HepG2 (cell line): ENCODE measurements around the gene SUN5. TPM values are rescaled to one million over a fixed set of nuclear protein-coding genes. Genes with fewer than 3 reads are reported as not detected.

Source experiments
- CBX1 ChIP-seq: IDR thresholded peaks from one replicate; pipeline ENCODE4 v1.6.1; 2016; ENCODE audit warnings: antibody characterized with exemption, low read depth
- CREB1 ChIP-seq, 2 experiments: fragments of 450-650 bp in 1 of 2; IDR thresholded peaks; 2 replicates each; pipeline ENCODE4 v1.6.1; 2016 to 2017; ENCODE audit warnings: control low read depth in 1 of 2, mild to moderate bottlenecking in 1 of 2, missing compliant biosample characterization in 1 of 2, missing genetic modification characterization in 1 of 2
- HHEX ChIP-seq: IDR thresholded peaks from 2 replicates; pipeline ENCODE4 v1.6.1; 2016; ENCODE audit warnings: control low read depth
- HNF1A ChIP-seq, 2 experiments: sonication (generic) in 1 of 2; formaldehyde crosslinking in 1 of 2; IDR thresholded peaks; 2 replicates each; pipeline versions ENCODE4 v1.4.0 to v1.6.1; 2016 to 2020; ENCODE audit warnings: borderline replicate concordance in 1 of 2, low read depth in 1 of 2, mild to moderate bottlenecking in 1 of 2, missing genetic modification reagents in 1 of 2
- MAX ChIP-seq: IDR thresholded peaks from 2 replicates; pipeline ENCODE4 v1.6.1; 2012; ENCODE audit warnings: inconsistent platforms
- MEF2D ChIP-seq: sonication (generic); formaldehyde crosslinking; IDR thresholded peaks from 2 replicates; pipeline ENCODE4 v1.5.1; 2020; ENCODE audit warnings: mild to moderate bottlenecking, missing genetic modification reagents
- NCOA5 ChIP-seq: sonication (generic); formaldehyde crosslinking; IDR thresholded peaks from 2 replicates; pipeline ENCODE4 v1.4.0; 2020; ENCODE audit warnings: missing genetic modification reagents
- POLR2A ChIP-seq, 2 experiments: IDR thresholded peaks; 2 replicates each; pipeline ENCODE4 v1.6.1; 2011; ENCODE audit warnings: low read depth in 2 of 2, low read length in 2 of 2, mild to moderate bottlenecking in 1 of 2, moderate library complexity in 1 of 2; ENCODE audit not compliant: insufficient read depth in 1 of 2
- RBM22 ChIP-seq: fragments of 200-400 bp; formaldehyde crosslinking; optimal IDR thresholded peaks from 2 replicates; pipeline ENCODE3; 2017; ENCODE audit warnings: mild to moderate bottlenecking, low read length, moderate library complexity
- SRSF1 ChIP-seq: fragments of 200-400 bp; formaldehyde crosslinking; optimal IDR thresholded peaks from 2 replicates; pipeline ENCODE3; 2017; ENCODE audit warnings: mild to moderate bottlenecking, low read depth, low read length, moderate library complexity
- THAP9 ChIP-seq: sonication (generic); formaldehyde crosslinking; IDR thresholded peaks from 2 replicates; pipeline ENCODE4; 2020; ENCODE audit warnings: missing genetic modification reagents, mild to moderate bottlenecking, borderline replicate concordance
- ZBTB7A ChIP-seq: sonication (generic); formaldehyde crosslinking; IDR thresholded peaks from 2 replicates; pipeline ENCODE4 v1.8.0; 2022; ENCODE audit warnings: mild to moderate bottlenecking, missing genetic modification reagents
- ZC3H4 ChIP-seq: sonication (generic); formaldehyde crosslinking; IDR thresholded peaks from 2 replicates; pipeline ENCODE4 v1.4.0; 2020; ENCODE audit warnings: missing genetic modification reagents, borderline replicate concordance
- ZNF614 ChIP-seq: IDR thresholded peaks from 2 replicates; pipeline ENCODE4 v1.6.1; 2018; ENCODE audit warnings: missing biosample characterization, missing genetic modification reagents, inconsistent platforms, borderline replicate concordance
- polyA plus RNA-seq, 8 experiments: library from polyadenylated mRNA; depleted of rRNA in 3 of 8; stranded (reverse) in 7 of 8; unstranded in 1 of 8; fragments of >200 nt; fragmentation: Illumina TruSeq in 4 of 8; extraction: Trizol in 4 of 8; gene quantifications; 2 replicates each; pipeline versions ENCODE4 v1.2.1 to v1.2.3, GENCODE V29; 2011 to 2016; ENCODE audit warnings: low read depth in 4 of 8, missing spikeins in 1 of 8, mixed read lengths in 1 of 8; ENCODE audit not compliant: insufficient read depth in 1 of 8
- total RNA-seq, 5 experiments: library from RNA; depleted of rRNA; stranded (reverse); fragments of >200 nt; fragmentation: Illumina TruSeq; extraction: Trizol; gene quantifications; 2 replicates each; pipeline ENCODE4 v1.2.3, GENCODE V29; 2016; ENCODE audit warnings: low read depth in 1 of 5
- TF ChIP-seq, protein P1 (sequence below): sonication (generic); IDR thresholded peaks from 2 replicates; pipeline ENCODE4 v1.6.1; 2016; ENCODE audit warnings: low read depth, borderline replicate concordance
- TF ChIP-seq, protein P2 (sequence below): sonication (generic); formaldehyde crosslinking; IDR thresholded peaks from 2 replicates; pipeline ENCODE4 v1.8.0; 2022; ENCODE audit warnings: mild to moderate bottlenecking, missing genetic modification reagents, moderate library complexity
- TF ChIP-seq, protein P3 (sequence below): sonication (generic); formaldehyde crosslinking; IDR thresholded peaks from 2 replicates; pipeline ENCODE4 v1.5.1; 2020; ENCODE audit warnings: missing genetic modification reagents, mild to moderate bottlenecking, borderline replicate concordance

Gene SUN5
- total and polyA plus RNA-seq, 2 of the 13 experiments (the other 11 are each of a cell fraction or from before 2014, with no cell fraction given): not detected

DNA sequence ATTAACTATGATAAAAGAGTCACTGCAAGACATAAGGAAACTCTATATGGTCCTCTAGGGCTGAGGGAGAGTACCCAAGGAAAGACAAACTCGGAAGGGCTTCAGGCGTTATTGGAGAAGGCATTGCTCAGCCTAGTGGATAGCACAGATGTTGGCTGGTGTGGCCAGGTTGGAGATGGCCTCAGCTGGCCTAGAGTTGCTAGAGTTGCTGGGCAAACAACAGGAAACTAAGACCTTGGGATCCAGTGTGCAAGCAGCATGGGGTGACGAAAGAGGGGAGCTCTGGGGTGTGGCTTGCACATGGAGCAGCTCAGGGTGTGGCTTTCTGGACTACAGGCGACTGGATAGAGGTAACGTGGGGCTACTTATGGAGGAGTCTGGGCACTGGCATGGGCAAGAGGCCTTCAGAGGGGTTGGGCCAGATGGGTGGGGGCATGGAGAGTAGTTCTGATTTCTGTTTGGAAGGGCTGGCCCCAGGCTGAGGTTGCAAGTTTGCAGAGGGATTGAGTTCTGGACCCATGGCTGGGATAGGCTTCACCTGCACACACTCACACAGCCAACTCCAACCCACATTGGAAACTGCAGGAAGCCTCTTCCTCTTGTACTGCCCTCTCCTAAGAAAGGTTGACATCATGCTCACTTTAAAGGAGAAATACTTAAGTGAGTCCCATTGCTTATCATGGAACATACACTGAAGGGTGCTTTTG lies 22.0 kb upstream of the SUN5 start (continued):
- no peak for TF ChIP-seq HNF1A (IDR thresholded peaks at IDR 0.05; ENCODE audit: low read depth)
- TF ChIP-seq HNF1A (CRISPR knock-in tag; IDR thresholded peaks at IDR 0.05; ENCODE audit: borderline replicate concordance): no peak; the same call in 1 of the 2 replicates
- TF ChIP-seq NCOA5 (CRISPR knock-in tag): peak; percentile 90; the same call in 1 of the 2 replicates
- TF ChIP-seq, protein P1, sequence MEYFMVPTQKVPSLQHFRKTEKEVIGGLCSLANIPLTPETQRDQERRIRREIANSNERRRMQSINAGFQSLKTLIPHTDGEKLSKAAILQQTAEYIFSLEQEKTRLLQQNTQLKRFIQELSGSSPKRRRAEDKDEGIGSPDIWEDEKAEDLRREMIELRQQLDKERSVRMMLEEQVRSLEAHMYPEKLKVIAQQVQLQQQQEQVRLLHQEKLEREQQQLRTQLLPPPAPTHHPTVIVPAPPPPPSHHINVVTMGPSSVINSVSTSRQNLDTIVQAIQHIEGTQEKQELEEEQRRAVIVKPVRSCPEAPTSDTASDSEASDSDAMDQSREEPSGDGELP: peak; percentile 45; the same call in 1 of the 2 replicates
- TF ChIP-seq POLR2A (IDR thresholded peaks at IDR 0.05; ENCODE audit: insufficient read depth in 1 of 2, low read depth in 2 of 2, low read length in 2 of 2): peak in 1 of 2 experiments; percentile 83
- TF ChIP-seq MAX: peak; percentile 22; the same call in 1 of the 2 replicates
- TF ChIP-seq SRSF1: peak; percentile 80
- peak; percentile 41; the same call in 1 of the 2 replicates for TF ChIP-seq ZNF614 (CRISPR knock-in tag)
- TF ChIP-seq, protein P2, sequence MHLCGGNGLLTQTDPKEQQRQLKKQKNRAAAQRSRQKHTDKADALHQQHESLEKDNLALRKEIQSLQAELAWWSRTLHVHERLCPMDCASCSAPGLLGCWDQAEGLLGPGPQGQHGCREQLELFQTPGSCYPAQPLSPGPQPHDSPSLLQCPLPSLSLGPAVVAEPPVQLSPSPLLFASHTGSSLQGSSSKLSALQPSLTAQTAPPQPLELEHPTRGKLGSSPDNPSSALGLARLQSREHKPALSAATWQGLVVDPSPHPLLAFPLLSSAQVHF (CRISPR knock-in tag): peak; percentile 56; the same call in 1 of the 2 replicates
- no peak for TF ChIP-seq HHEX (CRISPR knock-in tag)
- peak; percentile 71 for TF ChIP-seq CBX1
- 0 out of 2 replicates have a peak, but pooled peaks have one; percentile 51 for TF ChIP-seq ZBTB7A
- TF ChIP-seq CREB1 (IDR thresholded peaks at IDR 0.05): no peak
- TF ChIP-seq CREB1 (CRISPR knock-in tag; IDR thresholded peaks at IDR 0.05): 0 out of 2 replicates have a peak, but pooled peaks have one; percentile 8
- TF ChIP-seq THAP9 (CRISPR knock-in tag): no peak
- 0 out of 2 replicates have a peak, but pooled peaks have one; percentile 39 for TF ChIP-seq ZC3H4 (CRISPR knock-in tag)
- peak; percentile 90 for TF ChIP-seq RBM22
- TF ChIP-seq MEF2D (CRISPR knock-in tag): peak; percentile 14; the same call in 1 of the 2 replicates
- TF ChIP-seq, protein P3, sequence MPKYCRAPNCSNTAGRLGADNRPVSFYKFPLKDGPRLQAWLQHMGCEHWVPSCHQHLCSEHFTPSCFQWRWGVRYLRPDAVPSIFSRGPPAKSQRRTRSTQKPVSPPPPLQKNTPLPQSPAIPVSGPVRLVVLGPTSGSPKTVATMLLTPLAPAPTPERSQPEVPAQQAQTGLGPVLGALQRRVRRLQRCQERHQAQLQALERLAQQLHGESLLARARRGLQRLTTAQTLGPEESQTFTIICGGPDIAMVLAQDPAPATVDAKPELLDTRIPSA: no peak
